ENCODE measurements around the gene IGFN1.
A peak's percentile ranks its signal among the peaks of the same experiment; 100 is the strongest.

The IGFN1 gene

GRCh38 chr1:201144701-201145100 lies 45.9 kb upstream of the IGFN1 start:
- no peak for TF ChIP-seq CTCF (conservative IDR thresholded peaks at IDR 0.05; ENCODE audit: low read depth, low read length)
- no peak for DNase-seq (ENCODE audit: low read depth)
- H3K4me3 ChIP-seq (ENCODE audit: low read length) = no peak overlapping the region

GRCh38 chr1:201145132-201145531 lies 45.5 kb upstream of the IGFN1 start:
- TF ChIP-seq CTCF (conservative IDR thresholded peaks at IDR 0.05; ENCODE audit: low read depth, low read length) = no peak
- DNase-seq (ENCODE audit: low read depth) = no peak
- H3K4me3 ChIP-seq (ENCODE audit: low read length) = no peak overlapping the region

GRCh38 chr1:201145816-201146215 lies 44.8 kb upstream of the IGFN1 start:
- no peak for TF ChIP-seq CTCF (conservative IDR thresholded peaks at IDR 0.05; ENCODE audit: low read depth, low read length)
- no peak overlapping the region for H3K4me3 ChIP-seq (ENCODE audit: low read length)
- no peak for DNase-seq (ENCODE audit: low read depth)

GRCh38 chr1:201146626-201147390 lies 43.8 kb upstream of the IGFN1 start:
- H3K4me3 ChIP-seq (ENCODE audit: low read length) = no peak overlapping the region
- TF ChIP-seq CTCF (conservative IDR thresholded peaks at IDR 0.05; ENCODE audit: low read depth, low read length) = no peak
- DNase-seq (ENCODE audit: low read depth) = no peak

- no peak for DNase-seq (ENCODE audit: low read depth)
- no peak for TF ChIP-seq CTCF (conservative IDR thresholded peaks at IDR 0.05; ENCODE audit: low read depth, low read length)
- H3K4me3 ChIP-seq (ENCODE audit: low read length) = no peak overlapping the region
Measured at GRCh38 chr1:201147396-201148015, 43.1 kb upstream of the IGFN1 start.

GRCh38 chr1:201149400-201149799 lies 41.2 kb upstream of the IGFN1 start:
- TF ChIP-seq CTCF (conservative IDR thresholded peaks at IDR 0.05; ENCODE audit: low read depth, low read length) = peak; percentile 62
- H3K4me3 ChIP-seq (ENCODE audit: low read length) = no peak overlapping the region
- no peak for DNase-seq (ENCODE audit: low read depth)

All from retinal pigment epithelial cell (primary cell).